H1 (cell line): ENCODE results near the gene GALNT2. TPM values are rescaled to one million over a fixed set of nuclear protein-coding genes. Genes with fewer than 3 reads are reported as not detected.

Source experiments
- CTCF ChIA-PET: fragments of 300-600 bp; sonication (Branson Sonifier 250); formaldehyde crosslinking; loops from one replicate; lab custom pipeline; 2021; ENCODE audit not compliant: partially characterized antibody; lab: Charles Lee
- POLR2A ChIA-PET: fragments of 300-600 bp; sonication (Branson Sonifier 250); formaldehyde crosslinking; loops from one replicate; lab custom pipeline; 2021; ENCODE audit warnings: inconsistent platforms; ENCODE audit not compliant: partially characterized antibody; lab: Charles Lee
- DNase-seq, 2 experiments: peaks; one replicate each; pipeline versions ENCODE4 v3.0.0 to v3.0.0-alpha.2; 2010 to 2022; ENCODE audit warnings: low spot score in 2 of 2, low read depth in 1 of 2, mixed read lengths in 1 of 2
- FAIRE-seq: peaks from 2 replicates; lab custom pipeline; 2011; peaks lifted over from hg19 to GRCh38; lab: Jason Lieb, UNC
- H2AFZ ChIP-seq: 2 replicates; pipeline ENCODE4 v1.8.1; 2012; ENCODE audit warnings: low read length, inconsistent platforms
- H2AK5ac ChIP-seq: 2 replicates; pipeline ENCODE4 v1.6.1; 2013; ENCODE audit warnings: low read depth, low read length
- H2BK120ac ChIP-seq: replicated peaks from 2 replicates; pipeline ENCODE3; 2013; ENCODE audit warnings: low read depth, low read length, inconsistent platforms
- H2BK12ac ChIP-seq: 2 replicates; pipeline ENCODE4 v1.6.1; 2013; ENCODE audit warnings: low read depth, low read length
- H2BK15ac ChIP-seq: 2 replicates; pipeline ENCODE4 v1.6.1; 2013; ENCODE audit warnings: low read length
- H2BK20ac ChIP-seq: 2 replicates; pipeline ENCODE4 v1.6.1; 2013; ENCODE audit warnings: low read length
- H2BK5ac ChIP-seq: 2 replicates; pipeline ENCODE4 v1.6.1; 2013; ENCODE audit warnings: low read depth, low read length
- H3K14ac ChIP-seq: 2 replicates; pipeline ENCODE4 v1.6.1; 2013; ENCODE audit warnings: inconsistent platforms; ENCODE audit not compliant: insufficient read length
- H3K18ac ChIP-seq: 2 replicates; pipeline ENCODE4 v1.6.1; 2013; ENCODE audit warnings: low read length; ENCODE audit errors: extremely low read depth
- H3K23ac ChIP-seq: 2 replicates; pipeline ENCODE4 v1.6.1; 2013; ENCODE audit warnings: inconsistent platforms; ENCODE audit not compliant: insufficient read length
- H3K23me2 ChIP-seq: 2 replicates; pipeline ENCODE4 v1.6.1; 2013; ENCODE audit warnings: low read depth, low read length
- H3K27ac ChIP-seq: 2 replicates; pipeline ENCODE4 v1.6.1; 2011; ENCODE audit warnings: low read depth, low read length, inconsistent platforms
- H3K27me3 ChIP-seq, 4 experiments: replicated peaks in 1 of 4; 1 replicate in 1 of 4; 2 replicates in 3 of 4; pipeline versions ENCODE4 v1.6.1 to v1.8.1; 2011 to 2013; ENCODE audit warnings: low read length in 3 of 4, mild to moderate bottlenecking in 3 of 4, inconsistent platforms in 2 of 4, mixed read lengths in 2 of 4, moderate library complexity in 1 of 4; ENCODE audit not compliant: control insufficient read depth in 3 of 4, insufficient read depth in 3 of 4; ENCODE audit errors: extremely low read depth in 1 of 4
- H3K36me3 ChIP-seq, 4 experiments: 2 replicates each; pipeline versions ENCODE4 v1.6.1 to v1.8.1; 2011 to 2013; ENCODE audit warnings: mild to moderate bottlenecking in 4 of 4, low read length in 3 of 4, moderate library complexity in 2 of 4, control low read depth in 1 of 4, inconsistent platforms in 1 of 4; ENCODE audit not compliant: insufficient read depth in 4 of 4, control insufficient read depth in 2 of 4
- H3K4ac ChIP-seq: replicated peaks from 2 replicates; pipeline ENCODE3; 2013; ENCODE audit warnings: low read length, low read depth, mixed read lengths, inconsistent platforms; ENCODE audit not compliant: insufficient read length
- H3K4me1 ChIP-seq, 4 experiments: replicated peaks in 1 of 4; 1 replicate in 1 of 4; 2 replicates in 3 of 4; pipeline versions ENCODE4 v1.6.1 to v1.8.1; 2011 to 2013; ENCODE audit warnings: low read length in 3 of 4, inconsistent platforms in 2 of 4, mixed read lengths in 1 of 4; ENCODE audit not compliant: insufficient read depth in 4 of 4, control insufficient read depth in 3 of 4
- H3K4me2 ChIP-seq, 2 experiments: 2 replicates each; pipeline versions ENCODE4 v1.6.1 to v1.8.1; 2011 to 2013; ENCODE audit warnings: low read depth in 2 of 2, low read length in 2 of 2, control low read depth in 1 of 2, inconsistent platforms in 1 of 2, mild to moderate bottlenecking in 1 of 2; ENCODE audit not compliant: insufficient read depth in 1 of 2
- H3K4me3 ChIP-seq, 4 experiments: fragments of 200-600, 300-600 bp in 1 of 4; sonication (generic), shearing (Covaris generic), sonication (Bioruptor Twin) in 1 of 4; 2 replicates each; pipeline versions ENCODE4 v1.5.1 to v1.8.1; 2011 to 2016; ENCODE audit warnings: low read length in 4 of 4, low read depth in 3 of 4, control low read depth in 2 of 4, inconsistent platforms in 2 of 4, mild to moderate bottlenecking in 2 of 4, mixed read lengths in 1 of 4, moderate library complexity in 1 of 4; ENCODE audit not compliant: insufficient read depth in 2 of 4; ENCODE audit errors: extremely low read depth in 1 of 4
- H3K56ac ChIP-seq: replicated peaks from 2 replicates; pipeline ENCODE3; 2013; ENCODE audit warnings: low read depth, mild to moderate bottlenecking, mixed read lengths, low read length, inconsistent platforms; ENCODE audit not compliant: insufficient read length
- H3K79me1 ChIP-seq: 2 replicates; pipeline ENCODE4 v1.6.1; 2013; ENCODE audit warnings: low read depth, low read length, control low read depth
- H3K79me2 ChIP-seq, 2 experiments: 2 replicates each; pipeline versions ENCODE4 v1.6.1 to v1.8.1; 2012 to 2013; ENCODE audit warnings: low read length in 2 of 2, mild to moderate bottlenecking in 2 of 2, inconsistent platforms in 1 of 2; ENCODE audit not compliant: insufficient read depth in 2 of 2, control insufficient read depth in 1 of 2
- H3K9ac ChIP-seq, 4 experiments: replicated peaks in 1 of 4; 1 replicate in 1 of 4; 2 replicates in 3 of 4; pipeline versions ENCODE4 v1.6.1 to v1.8.1; 2011 to 2013; ENCODE audit warnings: low read depth in 3 of 4, low read length in 3 of 4, control low read depth in 2 of 4, mild to moderate bottlenecking in 2 of 4, moderate library complexity in 2 of 4, inconsistent platforms in 1 of 4; ENCODE audit errors: extremely low read depth in 1 of 4
- H3K9me3 ChIP-seq, 2 experiments: 2 replicates each; pipeline versions ENCODE4 v1.6.1 to v1.8.1; 2012 to 2013; ENCODE audit warnings: mild to moderate bottlenecking in 2 of 2, moderate library complexity in 2 of 2, control low read depth in 1 of 2, inconsistent platforms in 1 of 2, low read depth in 1 of 2, low read length in 1 of 2, mixed read lengths in 1 of 2; ENCODE audit not compliant: insufficient read depth in 2 of 2
- H4K20me1 ChIP-seq, 2 experiments: replicated peaks in 1 of 2; 2 replicates each; pipeline versions ENCODE3 to v1.8.1; 2011 to 2013; ENCODE audit warnings: inconsistent platforms in 2 of 2, low read length in 2 of 2, mild to moderate bottlenecking in 1 of 2; ENCODE audit not compliant: insufficient read depth in 2 of 2, control insufficient read depth in 1 of 2
- H4K5ac ChIP-seq: 2 replicates; pipeline ENCODE4 v1.6.1; 2013; ENCODE audit warnings: low read length, low read depth, mixed read lengths, inconsistent platforms; ENCODE audit not compliant: insufficient read length
- H4K8ac ChIP-seq: 2 replicates; pipeline ENCODE4 v1.8.0; 2013; ENCODE audit warnings: mild to moderate bottlenecking, moderate library complexity, low read length, inconsistent platforms; ENCODE audit not compliant: insufficient read depth; ENCODE audit errors: extremely low read depth
- H4K91ac ChIP-seq: replicated peaks from 2 replicates; pipeline ENCODE3; 2013; ENCODE audit warnings: low read length, mixed read lengths, inconsistent platforms; ENCODE audit not compliant: insufficient read length
- ASH2L ChIP-seq: fragments of 200-600, 300-600 bp; sonication (generic); IDR thresholded peaks from one replicate; pipeline ENCODE4 v1.7.1; 2017; ENCODE audit warnings: low read length
- CTBP2 ChIP-seq: IDR thresholded peaks from 2 replicates; pipeline ENCODE4 v1.7.0; 2011; ENCODE audit warnings: borderline replicate concordance, mild to moderate bottlenecking, moderate library complexity, mixed read lengths, low read length; ENCODE audit not compliant: insufficient read depth, insufficient read length
- CTCF ChIP-seq, 3 experiments: IDR thresholded peaks; 1 replicate in 2 of 3; 2 replicates in 1 of 3; pipeline versions ENCODE4 v1.5.1 to v1.6.1; 2011; ENCODE audit warnings: low read length in 3 of 3, mild to moderate bottlenecking in 3 of 3, inconsistent platforms in 2 of 3, low read depth in 1 of 3, moderate library complexity in 1 of 3; ENCODE audit not compliant: insufficient read depth in 1 of 3; ENCODE audit errors: control extremely low read depth in 1 of 3
- NANOG ChIP-seq: IDR thresholded peaks from 2 replicates; pipeline ENCODE4 v1.6.1; 2011; ENCODE audit warnings: low read length, low read depth, mild to moderate bottlenecking, inconsistent platforms; ENCODE audit not compliant: insufficient read depth, poor library complexity, severe bottlenecking
- NRF1 ChIP-seq: IDR thresholded peaks from 2 replicates; pipeline ENCODE4 v1.6.1; 2011; ENCODE audit warnings: mild to moderate bottlenecking, low read depth, low read length, improper control_type of control experiment
- POLR2AphosphoS5 ChIP-seq: IDR thresholded peaks from 2 replicates; pipeline ENCODE4 v1.6.1; 2011; ENCODE audit warnings: low read depth, low read length
- SIX5 ChIP-seq: IDR thresholded peaks from 2 replicates; pipeline ENCODE4 v1.6.1; 2011; ENCODE audit warnings: mild to moderate bottlenecking, low read depth, low read length
- SP2 ChIP-seq: IDR thresholded peaks from 2 replicates; pipeline ENCODE4 v1.6.1; 2012; ENCODE audit warnings: mild to moderate bottlenecking, low read length, inconsistent platforms
- WGBS, 2 experiments: shearing (Covaris generic) in 1 of 2; methylation state at CpG; one replicate each; pipeline versions ENCODE4 v1.1.6 to v1.1.7; 2013 to 2015; ENCODE audit warnings: low lambda C conversion rate in 2 of 2, mixed read lengths in 2 of 2, inconsistent platforms in 1 of 2, low coverage in 1 of 2, missing lambda C conversion rate in 1 of 2; ENCODE audit not compliant: insufficient replicate concordance in 2 of 2, insufficient coverage in 1 of 2, insufficient read length in 1 of 2; ENCODE audit errors: extremely low coverage in 1 of 2, missing lambda C conversion rate in 1 of 2; 5-methylcytosine and 5-hydroxymethylcytosine counted together
- polyA plus RNA-seq, 7 experiments: library from polyadenylated mRNA; depleted of rRNA in 3 of 7; stranded (reverse) in 5 of 7; unstranded in 2 of 7; fragments of >200 nt in 5 of 7; fragments of 200-250 nt in 2 of 7; gene quantifications; 1 replicate in 5 of 7; 2 replicates in 1 of 7; 4 replicates in 1 of 7; pipeline versions ENCODE4 v1.2.1 to v1.2.3, GENCODE V29; 2011 to 2013; ENCODE audit warnings: missing spikeins in 2 of 7, mixed read lengths in 2 of 7
- total RNA-seq: library from RNA; stranded (reverse); fragmentation: NEBNext Ultra II Directional; extraction: Animal tissue kit (Norgen Biotek cat#: 25700); gene quantifications from 2 replicates; pipeline ENCODE4 v1.2.1, GENCODE V29; 2021

The GALNT2 gene
- total and polyA plus RNA-seq, 2 of the 8 experiments (the other 6 are each of a cell fraction or from before 2014, with no cell fraction given) = 34.5 to 75.3 TPM

DNA sequence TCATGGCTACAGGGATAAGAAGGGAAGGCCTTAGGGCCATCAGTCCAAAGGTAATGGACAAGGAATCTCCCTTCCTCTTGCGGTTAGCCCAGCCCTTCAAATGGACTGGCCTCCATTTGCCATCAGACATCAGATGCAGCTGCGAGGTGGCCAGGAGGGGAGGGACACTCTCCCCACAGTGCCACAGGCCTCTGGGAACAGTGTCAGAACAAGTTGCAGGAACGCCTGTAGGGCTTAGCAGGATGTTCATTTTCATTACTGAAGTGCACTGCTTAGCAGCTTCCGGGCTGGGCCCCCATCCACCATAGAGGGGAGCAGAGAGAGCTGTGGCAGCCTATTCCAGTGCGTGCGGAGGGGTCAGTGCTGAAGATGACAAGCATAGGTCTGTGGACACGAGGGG lies 127.5 kb downstream of the GALNT2 start:
- Histone ChIP-seq H2AFZ (no peak overlapping the region), H4K8ac (no peak overlapping the region), H3K23ac (no peak overlapping the region), H2AK5ac (no peak overlapping the region), H3K79me1 (peaks cover 2% of the 10 kb centered on the region), H3K36me3 (no peaks in the 10 kb centered on the region), H4K20me1 (no peaks in the 10 kb centered on the region), H4K91ac (no peak overlapping the region), H2BK15ac (no peak overlapping the region), H3K9me3 (no peaks in the 10 kb centered on the region), H2BK5ac (no peak overlapping the region), H3K27me3 (no peaks in the 10 kb centered on the region), H4K5ac (no peak overlapping the region), H3K4me2 (no peak overlapping the region), H3K79me2 (peaks cover 0 to 2% of the 10 kb centered on the region in 2 experiments; a peak in 1 of 4 replicates), H3K23me2 (no peaks in the 10 kb centered on the region), H3K9ac (no peak overlapping the region), H3K27ac (no peak overlapping the region), H3K4me3 (no peak overlapping the region), H2BK12ac (no peak overlapping the region), H3K18ac (no peak overlapping the region), H2BK120ac (no peak overlapping the region), H3K4me1 (no peaks in the 10 kb centered on the region; a peak in 2 of 7 replicates), H3K56ac (no peak overlapping the region), H2BK20ac (no peak overlapping the region), H3K4ac (no peak overlapping the region), H3K14ac (no peak overlapping the region)
- POLR2A ChIA-PET = interaction anchor here (0.6 kb wide), 2 partner anchors 21 to 58 kb away, joined by 3 read pairs; no protein-coding TSS in a partner anchor
- no peak for TF ChIP-seq POLR2AphosphoS5
- TF ChIP-seq CTBP2 = no peak
- TF ChIP-seq ASH2L = no peak
- no peak for TF ChIP-seq NRF1
- TF ChIP-seq SIX5 = no peak
- no peak for TF ChIP-seq SP2
- no peak for TF ChIP-seq NANOG
- TF ChIP-seq CTCF (IDR thresholded peaks at IDR 0.05; ENCODE audit: control extremely low read depth in 1 of 3, insufficient read depth in 1 of 3, low read depth in 1 of 3, low read length in 3 of 3) = no peak
- WGBS, 2 experiments = 95% methylated on average over 7 of the region's 7 CpGs; no CpG with 5 or more reads in 1 of the 2 experiments
- FAIRE-seq = no peak
- CTCF ChIA-PET = interaction anchor here (0.7 kb wide), 1 partner anchor 17 kb away, joined by 3 read pairs; no protein-coding TSS in a partner anchor
- no peak for DNase-seq
